Measurements from ENCODE around the gene TRMT1. TPM values are rescaled to one million over a fixed set of nuclear protein-coding genes. Genes with fewer than 3 reads are reported as not detected.

Gene TRMT1
- total RNA-seq, result 36.2 and 48.3 TPM in 2 replicates

DNA sequence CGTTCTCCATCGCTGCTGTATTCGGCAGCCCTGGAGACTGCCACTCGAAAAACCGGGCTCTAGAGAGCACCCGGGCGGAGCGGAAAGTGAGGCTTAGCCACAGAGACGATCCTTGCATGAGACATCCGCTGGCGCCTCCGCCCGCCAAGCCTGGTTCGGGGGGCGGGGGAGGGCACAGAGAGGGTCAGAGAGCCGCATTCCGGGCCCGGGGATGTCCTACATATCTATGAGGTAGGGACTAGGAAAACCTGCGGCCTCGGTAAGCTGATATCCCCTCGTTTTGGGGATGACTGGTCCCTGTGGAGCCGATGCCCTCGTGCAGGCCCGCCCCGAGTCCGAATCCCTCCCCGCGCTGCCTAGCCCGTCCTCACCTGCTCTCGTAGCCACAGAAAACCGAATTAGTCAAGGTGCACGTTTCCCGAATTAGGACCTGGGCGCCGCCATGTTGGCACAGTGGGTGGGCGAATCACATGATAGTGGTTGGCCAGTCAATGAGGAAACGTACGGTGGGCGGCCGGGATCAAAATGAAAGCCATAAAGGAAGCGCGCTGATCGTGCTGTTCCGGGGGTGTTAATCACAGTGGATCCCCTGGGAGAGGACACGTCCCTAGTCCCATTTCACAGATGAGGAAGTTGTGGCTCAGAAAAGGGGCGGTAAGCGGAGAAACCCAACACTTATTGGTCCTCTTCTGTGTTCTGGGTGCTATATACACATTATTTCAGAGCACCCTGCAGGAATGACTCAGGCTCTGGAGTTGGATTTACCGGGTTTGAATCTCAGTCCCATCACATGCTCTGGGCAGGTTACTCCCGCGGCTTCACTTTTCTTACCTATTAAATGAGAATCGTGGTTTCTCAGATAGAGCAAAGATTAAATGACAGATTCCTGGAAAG is at the start of gene TRMT1:
TRMT1 (minus strand) TSS at position 459 of the 894 bp plus-strand sequence; CDS start at position 118, 341 bp downstream.

DNA sequence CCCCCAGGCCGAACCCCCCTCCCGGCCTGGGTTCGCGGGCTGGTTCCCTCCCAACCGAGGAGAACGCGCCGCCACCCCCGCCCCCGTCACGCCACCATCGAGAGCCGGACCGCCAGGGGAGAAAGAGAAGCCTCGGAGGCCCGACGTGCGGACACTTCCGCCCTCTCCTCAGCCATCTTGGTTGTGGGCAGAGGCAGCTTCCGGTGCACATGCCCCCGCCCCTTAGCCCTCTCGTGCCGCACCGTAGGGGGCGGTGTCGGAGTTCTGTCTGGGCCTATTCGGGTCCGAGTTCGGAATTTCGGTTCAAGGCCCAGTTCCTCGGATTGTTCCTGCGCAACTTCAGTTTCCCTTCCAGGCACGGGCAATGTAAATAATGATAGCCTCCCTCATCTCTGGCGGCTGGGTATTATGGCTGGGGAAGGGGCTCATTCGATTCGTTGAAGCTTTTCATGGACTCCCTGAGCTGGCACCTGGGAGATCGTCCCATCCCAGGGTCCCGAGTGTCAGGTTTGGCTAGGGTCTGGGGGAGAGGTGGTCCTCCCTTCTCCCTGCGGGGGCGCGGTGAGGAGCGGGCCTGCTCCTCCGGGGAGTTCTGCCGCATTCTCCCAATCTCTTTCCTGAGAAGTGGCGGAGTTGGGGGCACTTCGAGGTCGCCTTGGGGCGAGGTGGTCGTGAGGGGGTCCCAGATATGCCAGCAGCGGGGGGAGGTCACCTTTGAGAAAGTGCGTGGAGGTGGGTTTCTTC is 33.8 kb upstream of the TRMT1 start, which contains the start of the genes IER2 and STX10:
IER2 (plus strand) TSS at position 225 of the 744 bp plus-strand sequence. CDS start 2,776 bp downstream, outside the sequence.
STX10 (minus strand) TSS at position 189 of the 744 bp plus-strand sequence. CDS start 202 bp downstream, outside the sequence.

DNA sequence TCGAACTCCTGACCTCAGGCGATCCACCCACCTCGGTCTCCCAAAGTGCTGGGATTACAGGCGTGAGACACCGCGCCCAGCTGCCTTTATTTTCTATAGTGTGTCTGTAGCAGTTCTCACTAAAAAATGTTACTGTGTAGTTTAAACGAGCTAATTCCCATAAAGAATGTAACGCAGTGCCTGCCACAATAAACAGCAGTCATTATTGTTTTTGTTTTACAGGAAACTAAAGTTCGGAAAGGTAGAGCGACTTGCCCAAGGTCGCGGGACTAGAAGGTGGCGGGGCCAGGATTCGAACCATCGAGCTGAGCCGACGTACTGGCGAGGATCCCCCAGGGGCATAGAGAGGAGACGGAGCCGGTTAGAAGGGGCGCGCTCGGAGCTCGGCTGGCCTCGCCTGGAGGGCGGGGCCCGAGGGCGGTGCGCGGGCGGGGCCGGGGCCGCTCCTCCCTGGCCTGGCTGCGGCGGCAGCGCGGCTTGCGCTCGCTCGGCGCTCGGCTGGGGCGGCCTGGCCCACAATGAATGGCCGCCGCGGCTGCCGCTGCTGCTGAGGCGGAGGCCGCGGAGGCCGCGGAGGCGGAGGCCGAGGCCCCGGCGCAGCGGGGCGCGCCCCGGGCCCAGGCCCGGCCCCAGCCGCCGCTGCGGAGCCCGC is 1.4 kb upstream of the TRMT1 start, which contains the start of gene NACC1:
NACC1 (plus strand) TSS at position 493 of the 652 bp plus-strand sequence. CDS start 16,944 bp downstream, outside the sequence.

DNA sequence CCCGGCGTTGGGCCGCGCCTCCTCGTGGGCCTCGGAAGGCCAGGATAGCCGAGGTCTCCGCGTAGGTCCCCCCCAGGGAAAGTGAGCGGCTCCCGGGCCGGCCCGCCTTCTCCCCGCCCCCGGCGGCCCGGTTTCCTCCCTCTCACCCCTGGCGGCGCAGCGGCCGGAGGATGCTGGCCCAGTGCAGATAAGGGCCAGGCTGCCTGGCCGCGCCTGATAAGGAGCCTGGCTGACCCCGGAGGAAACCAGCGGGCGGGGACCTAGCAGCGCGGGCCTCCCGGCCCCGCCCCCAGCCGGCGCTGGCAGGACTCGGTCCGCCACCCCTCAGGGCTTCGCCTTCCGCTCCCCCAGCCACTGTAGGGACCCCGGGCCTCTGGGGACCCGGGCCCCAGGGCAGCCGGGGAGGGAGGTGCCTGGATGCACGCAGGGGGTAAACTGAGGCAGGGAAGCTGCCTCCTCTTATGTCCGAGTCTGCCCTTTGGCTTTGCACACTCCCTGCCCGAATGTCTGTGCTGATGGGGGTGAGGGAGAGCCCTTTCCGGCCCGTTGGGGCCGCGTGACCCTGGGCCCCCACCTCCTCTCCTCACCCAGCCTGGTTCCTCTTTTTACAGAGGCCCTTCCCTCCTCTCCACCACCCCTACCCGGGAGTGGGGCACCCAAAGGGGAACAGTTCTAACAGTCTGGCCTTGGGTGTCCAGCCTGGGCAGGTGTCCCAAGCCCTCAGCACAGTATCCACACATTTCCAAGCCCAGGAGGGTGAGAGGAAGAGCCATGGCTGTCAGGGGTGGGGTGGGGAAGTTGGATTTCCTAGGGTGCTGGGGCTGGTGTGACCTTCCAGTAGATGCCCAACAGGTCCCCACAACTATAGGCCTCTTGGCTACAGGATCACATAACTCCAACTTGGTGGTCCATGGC is 13.6 kb downstream of the TRMT1 start, which contains the start of gene LYL1:
LYL1 (minus strand) TSS at position 193 of the 915 bp plus-strand sequence. CDS start 1,687 bp downstream, outside the sequence.

Other genes starting within 250 kb of the TRMT1 start
- gene DNASE2, start 235.3 kb downstream of the TRMT1 start, total RNA-seq, result 29.5 and 40.3 TPM in 2 replicates
- under 0.01 TPM in 1 of 2 replicates, not detected in the other for gene KLF1, start 229.5 kb downstream of the TRMT1 start, total RNA-seq
- gene GCDH, start 225.6 kb downstream of the TRMT1 start, total RNA-seq, result 18.0 and 24.6 TPM in 2 replicates
- gene SYCE2, start 197.4 kb downstream of the TRMT1 start, total RNA-seq, result not detected in 2 replicates
- 82.7 and 88.3 TPM in 2 replicates for gene FARSA, start 183.0 kb downstream of the TRMT1 start, total RNA-seq
- 637 and 1,452 TPM in 2 replicates for gene CALR, start 178.1 kb downstream of the TRMT1 start, total RNA-seq
- gene RAD23A, start 170.9 kb downstream of the TRMT1 start, total RNA-seq, result 106 and 132 TPM in 2 replicates
- gene GADD45GIP1, start 159.5 kb downstream of the TRMT1 start, total RNA-seq, result 15.8 and 24.6 TPM in 2 replicates
- 0.07 TPM in 1 of 2 replicates, not detected in the other for gene DAND5, start 147.2 kb downstream of the TRMT1 start, total RNA-seq
- 4.1 and 31.2 TPM in 2 replicates for gene NFIX, start 121.3 kb downstream of the TRMT1 start, total RNA-seq
- 0.50 and 0.68 TPM in 2 replicates for gene LYL1, start 13.9 kb downstream of the TRMT1 start, total RNA-seq
- gene NACC1, start 1.5 kb upstream of the TRMT1 start, total RNA-seq, result 42.0 and 90.9 TPM in 2 replicates
- gene STX10, start 33.6 kb upstream of the TRMT1 start, total RNA-seq, result 44.7 and 47.2 TPM in 2 replicates
- gene IER2, start 33.7 kb upstream of the TRMT1 start, total RNA-seq, result 57.9 and 78.6 TPM in 2 replicates